Muscle of arm (tissue), 12 donors: Measurements from ENCODE around the gene FAM3A. TPM values are rescaled to one million over a fixed set of nuclear protein-coding genes. Genes with fewer than 3 reads are reported as not detected.

Experiments
- DNase-seq: peaks from one replicate; pipeline ENCODE4 v3.0.0-alpha.2; 2013
- polyA plus RNA-seq, 12 donors: library from polyadenylated mRNA; unstranded; fragments of 120-200 nt; gene quantifications; one replicate each; pipeline ENCODE4 v1.2.1, GENCODE V29; 2013; ENCODE audit not compliant: insufficient read length in 12 of 12

FAM3A gene
- polyA plus RNA-seq, 12 donors, result 19.6 to 87.7 (median 25.8) TPM; not detected in 1

DNA sequence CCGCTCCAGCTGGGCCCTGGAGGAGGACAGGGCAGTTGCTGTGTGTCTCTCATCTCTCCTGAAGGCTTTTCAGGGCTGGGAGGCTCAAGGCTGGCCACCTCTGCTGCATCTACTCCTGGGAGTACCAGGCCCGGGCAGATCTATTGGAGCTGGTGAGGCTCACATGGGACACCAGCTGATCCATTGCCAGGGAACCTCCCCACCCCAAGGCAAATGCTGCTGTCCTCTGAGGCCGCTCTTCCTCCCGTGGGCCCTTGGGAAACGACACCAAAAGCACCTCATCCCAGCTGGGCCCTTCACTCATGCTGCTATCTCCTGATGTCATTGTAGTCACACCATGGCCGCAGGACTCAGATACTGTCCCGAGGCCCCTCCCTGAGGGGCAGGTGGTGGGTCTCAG, 33.2 kb downstream of the FAM3A start:
- no peak for DNase-seq

DNA sequence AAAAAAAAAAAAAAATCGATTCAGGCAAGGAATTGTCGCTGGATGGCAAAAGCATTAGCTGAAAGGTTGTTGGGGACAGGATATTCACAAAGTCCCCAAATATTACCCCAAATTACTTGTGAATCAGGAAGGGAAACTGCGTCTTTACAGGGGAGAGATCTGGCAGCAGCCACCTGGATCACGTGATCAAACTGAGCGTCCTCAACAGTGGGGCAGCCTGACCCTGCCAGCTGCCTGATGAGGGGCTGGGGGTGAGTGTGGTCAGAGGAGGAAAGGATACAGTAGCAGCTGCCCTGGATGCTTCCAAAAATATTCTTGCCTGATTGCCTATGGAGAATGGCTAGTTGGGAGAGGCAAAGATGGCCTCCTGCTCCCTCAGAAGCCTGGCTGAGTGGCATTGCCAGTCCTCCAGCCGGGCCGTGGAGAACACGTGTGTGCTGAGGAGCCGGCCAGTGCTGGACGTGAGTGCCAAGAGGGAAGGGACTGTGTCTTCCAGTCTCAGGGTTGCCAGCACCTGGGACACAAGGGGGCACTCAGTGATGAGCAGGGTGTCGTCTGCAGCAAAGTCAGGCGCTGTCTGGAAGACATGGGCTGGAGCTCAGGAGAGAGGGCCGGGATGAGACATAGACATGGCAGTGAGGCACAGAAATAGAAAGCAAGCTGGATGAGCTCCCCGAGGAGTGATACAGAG, 34.0 kb downstream of the FAM3A start:
- no peak for DNase-seq

DNA sequence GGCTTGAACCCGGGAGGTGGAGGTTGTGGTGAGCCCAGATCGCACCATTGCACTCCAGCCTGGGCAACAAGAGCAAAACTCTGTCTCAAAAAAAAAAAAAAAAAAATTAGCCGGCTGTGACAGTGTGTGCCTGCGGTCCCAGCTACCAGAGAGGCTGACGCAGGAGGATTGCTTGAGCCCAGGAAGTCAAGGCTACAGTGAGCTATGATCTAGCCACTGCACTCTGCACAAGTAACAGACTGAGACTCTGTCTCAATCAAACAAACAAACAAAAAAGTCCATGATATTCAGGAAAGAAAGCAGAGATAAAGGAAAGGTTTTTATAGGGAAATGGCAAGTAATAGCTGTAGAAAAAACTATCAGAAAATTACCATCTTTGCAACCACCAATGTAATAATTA, 34.8 kb downstream of the FAM3A start:
- no peak for DNase-seq

- peak; percentile 88 for DNase-seq
Observed at GRCh38 chrX:154478728-154479622, 37.1 kb downstream of the FAM3A start, which contains the start of gene LAGE3. Gene LAGE3 (minus strand): TSS chrX:154479281. CDS start chrX:154478915, 366 bp downstream.

- no peak for DNase-seq
Observed at GRCh38 chrX:154477891-154478477, 38.0 kb downstream of the FAM3A start.

- no peak for DNase-seq
Observed at GRCh38 chrX:154476821-154477220, 39.2 kb downstream of the FAM3A start.

GRCh38 chrX:154473683-154474082, 42.3 kb downstream of the FAM3A start:
- no peak for DNase-seq

GRCh38 chrX:154472685-154473632, 43.1 kb downstream of the FAM3A start:
- DNase-seq, result no peak

- DNase-seq, result no peak
Observed at GRCh38 chrX:154471839-154472684, 44.0 kb downstream of the FAM3A start.

GRCh38 chrX:154470914-154471568, 45.0 kb downstream of the FAM3A start:
- no peak for DNase-seq

DNA sequence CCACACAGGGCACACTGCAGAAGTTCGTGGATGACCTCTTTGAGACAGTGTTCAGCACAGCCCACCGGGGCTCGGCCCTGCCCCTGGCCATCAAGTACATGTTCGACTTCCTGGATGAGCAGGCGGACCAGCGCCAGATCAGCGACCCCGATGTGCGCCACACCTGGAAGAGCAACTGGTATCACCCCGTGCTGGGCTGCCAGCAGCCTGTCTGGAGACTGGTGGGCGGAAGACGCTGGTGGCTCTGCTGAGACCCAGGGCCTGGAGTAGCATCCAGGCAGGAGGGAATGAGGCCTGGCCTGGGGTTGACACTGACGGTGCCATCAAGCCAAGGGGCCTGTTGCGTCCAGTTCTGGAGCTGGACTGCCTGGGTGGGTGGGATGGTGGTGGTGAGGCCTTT, 45.6 kb downstream of the FAM3A start:
- DNase-seq, result no peak

DNA sequence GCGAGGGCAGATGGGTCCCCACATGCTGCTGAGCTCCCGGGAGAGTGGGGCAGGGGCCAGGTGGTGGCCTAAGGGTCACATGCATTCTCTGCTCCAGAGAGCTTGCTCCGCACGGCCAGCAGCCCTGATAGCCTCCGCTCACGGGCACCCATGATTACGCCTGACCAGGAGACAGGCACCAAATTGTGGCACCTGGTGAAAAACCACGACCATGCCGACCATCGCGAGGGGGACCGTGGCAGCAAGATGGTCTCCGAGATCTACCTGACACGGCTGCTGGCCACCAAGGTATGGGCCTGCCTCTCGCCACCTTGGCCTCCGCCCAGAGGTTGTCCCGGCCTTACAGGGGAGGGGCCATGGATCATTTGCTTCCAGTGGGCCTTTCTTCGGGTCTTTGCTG, 46.2 kb downstream of the FAM3A start:
- DNase-seq, result no peak

GRCh38 chrX:154469114-154469513, 46.9 kb downstream of the FAM3A start:
- DNase-seq, result no peak

DNA sequence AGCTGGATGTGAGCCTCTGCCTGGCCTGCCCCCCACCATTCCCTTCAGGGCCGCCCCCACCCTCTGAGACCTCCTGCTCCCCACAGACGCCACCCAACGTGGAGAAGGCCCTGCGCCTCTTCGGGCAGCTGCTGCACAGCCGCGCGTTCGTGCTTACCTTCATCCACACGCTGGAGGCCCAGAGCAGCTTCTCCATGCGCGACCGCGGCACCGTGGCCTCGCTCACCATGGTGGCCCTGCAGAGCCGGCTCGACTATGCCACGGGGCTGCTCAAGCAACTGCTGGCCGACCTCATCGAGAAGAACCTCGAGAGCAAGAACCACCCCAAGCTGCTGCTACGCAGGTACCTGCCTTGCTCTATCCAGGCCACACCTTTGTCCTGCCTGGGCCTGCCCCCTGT, 47.8 kb downstream of the FAM3A start:
- DNase-seq, result no peak

- no peak for DNase-seq
Observed at GRCh38 chrX:154467556-154467955, 48.5 kb downstream of the FAM3A start.

DNA sequence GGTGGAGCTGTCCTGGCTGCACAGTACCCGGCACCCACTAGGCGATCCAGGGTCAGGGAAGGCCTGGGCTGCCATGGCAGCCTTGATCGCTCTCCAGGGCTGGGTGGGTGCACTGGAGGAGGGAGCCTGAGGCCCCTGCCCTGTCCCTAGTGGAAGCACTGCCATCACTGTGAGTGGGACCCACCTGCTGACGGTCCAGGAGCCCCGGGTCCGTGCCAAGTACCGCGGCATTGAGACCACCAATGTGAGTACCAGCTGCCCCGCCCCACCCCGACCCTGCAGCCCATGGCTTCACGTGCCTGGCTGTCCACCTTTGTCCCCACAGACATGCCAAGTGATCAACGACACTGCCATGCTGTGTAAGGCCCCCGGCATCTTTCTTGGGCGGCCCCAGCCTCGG, 49.1 kb downstream of the FAM3A start:
- no peak for DNase-seq

GRCh38 chrX:154466036-154466435, 50.0 kb downstream of the FAM3A start:
- no peak for DNase-seq

- no peak for DNase-seq
Observed at GRCh38 chrX:154465601-154466000, 50.4 kb downstream of the FAM3A start.

GRCh38 chrX:154464806-154465365, 51.1 kb downstream of the FAM3A start:
- DNase-seq, result no peak
